Bronchial epithelial cell (primary cell): ENCODE data around the gene CREB5. TPM values are rescaled to one million over a fixed set of nuclear protein-coding genes. Genes with fewer than 3 reads are reported as not detected.

Experiments used
- DNase-seq: peaks from one replicate; pipeline ENCODE4 v3.0.0-alpha.2; 2010; ENCODE audit warnings: low read depth
- FAIRE-seq: peaks from 2 replicates; lab custom pipeline; 2011; peaks lifted over from hg19 to GRCh38; lab: Jason Lieb, UNC
- H3K27me3 ChIP-seq: 2 replicates; pipeline ENCODE4 v1.5.1; 2011; ENCODE audit warnings: low read length; ENCODE audit not compliant: control insufficient read depth, insufficient read depth
- H3K36me3 ChIP-seq: 2 replicates; pipeline ENCODE4 v1.5.1; 2011; ENCODE audit warnings: low read length; ENCODE audit not compliant: control insufficient read depth, insufficient read depth
- H3K4me3 ChIP-seq: 2 replicates; pipeline ENCODE4 v1.5.1; 2011; ENCODE audit warnings: mild to moderate bottlenecking, low read depth, low read length, control low read depth
- CTCF ChIP-seq: IDR thresholded peaks from 2 replicates; pipeline ENCODE4 v1.5.1; 2011; ENCODE audit warnings: mild to moderate bottlenecking, moderate library complexity, low read length, control low read depth, inconsistent platforms; ENCODE audit not compliant: insufficient read depth, severe bottlenecking
- total RNA-seq: library from RNA; depleted of rRNA; stranded (reverse); fragments of >200 nt; gene quantifications from 2 replicates; pipeline ENCODE4 v1.2.1, GENCODE V29; 2014

CREB5 gene
- total RNA-seq, 1 donor from 2014 or later: 2.1 TPM

GRCh38 chr7:28674359-28674782 lies 262.1 kb downstream of the CREB5 start:
- Histone ChIP-seq H3K27me3 (no peaks in the 10 kb centered on the region), H3K4me3 (no peak overlapping the region), H3K36me3 (no peaks in the 10 kb centered on the region)
- DNase-seq (peak; percentile 89), FAIRE-seq (no peak)
- no peak for TF ChIP-seq CTCF

- H3K36me3 ChIP-seq: no peaks in the 10 kb centered on the region
- H3K4me3 ChIP-seq: no peak overlapping the region
- FAIRE-seq (no peak), DNase-seq (no peak)
- TF ChIP-seq CTCF: no peak
- H3K27me3 ChIP-seq: no peaks in the 10 kb centered on the region
These were observed 263.1 kb downstream of the CREB5 start for GRCh38 chr7:28675429-28675828.

- H3K36me3 ChIP-seq: no peaks in the 10 kb centered on the region
- H3K4me3 ChIP-seq: no peak overlapping the region
- DNase-seq: no peak
- TF ChIP-seq CTCF: no peak
- H3K27me3 ChIP-seq: no peaks in the 10 kb centered on the region
- FAIRE-seq: no peak
These were observed 265.4 kb downstream of the CREB5 start for GRCh38 chr7:28677668-28678067.

GRCh38 chr7:28678431-28678965 lies 266.2 kb downstream of the CREB5 start:
- peak; percentile 18 for DNase-seq
- Histone ChIP-seq H3K36me3 (no peaks in the 10 kb centered on the region), H3K27me3 (no peaks in the 10 kb centered on the region), H3K4me3 (no peak overlapping the region)
- no peak for TF ChIP-seq CTCF
- no peak for FAIRE-seq

GRCh38 chr7:28681693-28682310 lies 269.5 kb downstream of the CREB5 start:
- DNase-seq: no peak
- no peak for FAIRE-seq
- no peaks in the 10 kb centered on the region for H3K36me3 ChIP-seq
- no peaks in the 10 kb centered on the region for H3K27me3 ChIP-seq
- H3K4me3 ChIP-seq: no peak overlapping the region
- no peak for TF ChIP-seq CTCF

GRCh38 chr7:28682801-28683200 lies 270.5 kb downstream of the CREB5 start:
- H3K36me3 ChIP-seq: no peaks in the 10 kb centered on the region
- H3K4me3 ChIP-seq: no peak overlapping the region
- DNase-seq: no peak
- no peaks in the 10 kb centered on the region for H3K27me3 ChIP-seq
- no peak for FAIRE-seq
- no peak for TF ChIP-seq CTCF
